HepG2 (cell line): ENCODE results near the gene ENG. TPM values are rescaled to one million over a fixed set of nuclear protein-coding genes. Genes with fewer than 3 reads are reported as not detected.

Experiments used
- CBX5 ChIP-seq: sonication (generic); formaldehyde crosslinking; IDR thresholded peaks from 2 replicates; pipeline ENCODE4 v1.4.0; 2020; ENCODE audit warnings: missing genetic modification reagents, borderline replicate concordance
- KDM2A ChIP-seq: sonication (generic); formaldehyde crosslinking; IDR thresholded peaks from 2 replicates; pipeline ENCODE4 v1.4.0; 2020; ENCODE audit warnings: low read depth, missing genetic modification reagents, borderline replicate concordance
- MEIS2 ChIP-seq: sonication (generic); formaldehyde crosslinking; IDR thresholded peaks from 2 replicates; pipeline ENCODE4 v1.9.0; 2021; ENCODE audit warnings: mild to moderate bottlenecking, missing genetic modification reagents
- NONO ChIP-seq, 2 experiments: fragments of 450-650 bp in 1 of 2; sonication (generic) in 1 of 2; formaldehyde crosslinking in 1 of 2; IDR thresholded peaks in 1 of 2; conservative IDR thresholded peaks in 1 of 2; 2 replicates each; pipeline versions ENCODE4 v1.6.1 to v1.8.0; 2017 to 2022; ENCODE audit warnings: mild to moderate bottlenecking in 1 of 2, missing genetic modification reagents in 1 of 2, moderate library complexity in 1 of 2
- NR2C2 ChIP-seq: sonication (generic); formaldehyde crosslinking; IDR thresholded peaks from 2 replicates; pipeline ENCODE4 v1.4.0; 2020; ENCODE audit warnings: missing genetic modification reagents, mild to moderate bottlenecking, moderate library complexity, borderline replicate concordance
- NR2F1 ChIP-seq, 2 experiments: fragments of 450-650 bp in 1 of 2; formaldehyde crosslinking in 1 of 2; IDR thresholded peaks; 2 replicates each; pipeline versions ENCODE4 v1.5.0 to v1.6.1; 2016 to 2020; ENCODE audit warnings: mild to moderate bottlenecking in 1 of 2, missing compliant biosample characterization in 1 of 2, missing genetic modification reagents in 1 of 2, moderate library complexity in 1 of 2
- NR2F6 ChIP-seq, 2 experiments: IDR thresholded peaks; 2 replicates each; pipeline ENCODE4 v1.6.1; 2016; ENCODE audit warnings: antibody characterized with exemption in 1 of 2, mild to moderate bottlenecking in 1 of 2
- POLR2A ChIP-seq, 2 experiments: IDR thresholded peaks; 2 replicates each; pipeline ENCODE4 v1.6.1; 2011; ENCODE audit warnings: low read depth in 2 of 2, low read length in 2 of 2, mild to moderate bottlenecking in 1 of 2, moderate library complexity in 1 of 2; ENCODE audit not compliant: insufficient read depth in 1 of 2
- SRY ChIP-seq: sonication (generic); formaldehyde crosslinking; IDR thresholded peaks from 2 replicates; pipeline ENCODE4 v1.8.0; 2022; ENCODE audit warnings: mild to moderate bottlenecking, missing genetic modification reagents
- TEAD3 ChIP-seq: optimal IDR thresholded peaks from 2 replicates; pipeline ENCODE3; 2016; ENCODE audit warnings: borderline replicate concordance
- TP53 ChIP-seq: sonication (generic); formaldehyde crosslinking; conservative IDR thresholded peaks from 2 replicates; pipeline ENCODE4 v1.4.0; 2020; ENCODE audit warnings: missing genetic modification reagents
- TRAFD1 ChIP-seq: sonication (generic); formaldehyde crosslinking; IDR thresholded peaks from 2 replicates; pipeline ENCODE4 v1.5.1; 2020; ENCODE audit warnings: missing genetic modification reagents, mild to moderate bottlenecking, borderline replicate concordance
- ZC3H4 ChIP-seq: sonication (generic); formaldehyde crosslinking; IDR thresholded peaks from 2 replicates; pipeline ENCODE4 v1.4.0; 2020; ENCODE audit warnings: missing genetic modification reagents, borderline replicate concordance
- ZNF552 ChIP-seq: sonication (generic); formaldehyde crosslinking; IDR thresholded peaks from 2 replicates; pipeline ENCODE4 v1.9.0; 2022; ENCODE audit warnings: missing genetic modification reagents, mild to moderate bottlenecking, borderline replicate concordance
- ZNF570 ChIP-seq: sonication (generic); formaldehyde crosslinking; IDR thresholded peaks from 2 replicates; pipeline ENCODE4 v1.4.0; 2020; ENCODE audit warnings: mild to moderate bottlenecking, missing genetic modification reagents, borderline replicate concordance
- ZNF691 ChIP-seq: sonication (generic); formaldehyde crosslinking; IDR thresholded peaks from 2 replicates; pipeline ENCODE4 v1.4.0; 2020; ENCODE audit warnings: missing genetic modification reagents, low read depth, mild to moderate bottlenecking, borderline replicate concordance
- ZNF724P ChIP-seq: sonication (generic); formaldehyde crosslinking; IDR thresholded peaks from 2 replicates; pipeline ENCODE4 v1.8.0; 2022; ENCODE audit warnings: missing genetic modification reagents, borderline replicate concordance
- polyA plus RNA-seq, 8 experiments: library from polyadenylated mRNA; depleted of rRNA in 3 of 8; stranded (reverse) in 7 of 8; unstranded in 1 of 8; fragments of >200 nt; fragmentation: Illumina TruSeq in 4 of 8; extraction: Trizol in 4 of 8; gene quantifications; 2 replicates each; pipeline versions ENCODE4 v1.2.1 to v1.2.3, GENCODE V29; 2011 to 2016; ENCODE audit warnings: low read depth in 4 of 8, missing spikeins in 1 of 8, mixed read lengths in 1 of 8; ENCODE audit not compliant: insufficient read depth in 1 of 8
- total RNA-seq, 5 experiments: library from RNA; depleted of rRNA; stranded (reverse); fragments of >200 nt; fragmentation: Illumina TruSeq; extraction: Trizol; gene quantifications; 2 replicates each; pipeline ENCODE4 v1.2.3, GENCODE V29; 2016; ENCODE audit warnings: low read depth in 1 of 5
- TF ChIP-seq, protein P1 (sequence below): sonication (generic); formaldehyde crosslinking; IDR thresholded peaks from 2 replicates; pipeline ENCODE4 v1.4.0; 2020; ENCODE audit warnings: missing genetic modification reagents
- TF ChIP-seq, protein P2 (sequence below): sonication (generic); formaldehyde crosslinking; conservative IDR thresholded peaks from 2 replicates; pipeline ENCODE4 v1.5.0; 2020; ENCODE audit warnings: missing genetic modification reagents

Gene ENG
- total and polyA plus RNA-seq, 2 of the 13 experiments (the other 11 are each of a cell fraction or from before 2014, with no cell fraction given), result 0.02 to 1.1 TPM

GRCh38 chr9:127838375-127839078 is 15.9 kb downstream of the ENG start (continued):
- 0 out of 2 replicates have a peak, but pooled peaks have one; percentile 38 for TF ChIP-seq NR2C2 (CRISPR knock-in tag)
- TF ChIP-seq, protein P1, sequence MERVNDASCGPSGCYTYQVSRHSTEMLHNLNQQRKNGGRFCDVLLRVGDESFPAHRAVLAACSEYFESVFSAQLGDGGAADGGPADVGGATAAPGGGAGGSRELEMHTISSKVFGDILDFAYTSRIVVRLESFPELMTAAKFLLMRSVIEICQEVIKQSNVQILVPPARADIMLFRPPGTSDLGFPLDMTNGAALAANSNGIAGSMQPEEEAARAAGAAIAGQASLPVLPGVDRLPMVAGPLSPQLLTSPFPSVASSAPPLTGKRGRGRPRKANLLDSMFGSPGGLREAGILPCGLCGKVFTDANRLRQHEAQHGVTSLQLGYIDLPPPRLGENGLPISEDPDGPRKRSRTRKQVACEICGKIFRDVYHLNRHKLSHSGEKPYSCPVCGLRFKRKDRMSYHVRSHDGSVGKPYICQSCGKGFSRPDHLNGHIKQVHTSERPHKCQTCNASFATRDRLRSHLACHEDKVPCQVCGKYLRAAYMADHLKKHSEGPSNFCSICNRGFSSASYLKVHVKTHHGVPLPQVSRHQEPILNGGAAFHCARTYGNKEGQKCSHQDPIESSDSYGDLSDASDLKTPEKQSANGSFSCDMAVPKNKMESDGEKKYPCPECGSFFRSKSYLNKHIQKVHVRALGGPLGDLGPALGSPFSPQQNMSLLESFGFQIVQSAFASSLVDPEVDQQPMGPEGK (CRISPR knock-in tag), result peak; percentile 59; the same call in 1 of the 2 replicates
- no peak for TF ChIP-seq TP53 (CRISPR knock-in tag)
- TF ChIP-seq NR2F1 (CRISPR knock-in tag; IDR thresholded peaks at IDR 0.05), result peak in 1 of 2 experiments; percentile 72; a peak in 2 of 4 replicates
- TF ChIP-seq ZNF724P (CRISPR knock-in tag), result no peak
- TF ChIP-seq ZNF552 (CRISPR knock-in tag), result no peak
- no peak for TF ChIP-seq SRY (CRISPR knock-in tag)
- TF ChIP-seq NONO (IDR thresholded peaks at IDR 0.05), result no peak
- 0 out of 2 replicates have a peak, but pooled peaks have one; percentile 27 for TF ChIP-seq NONO (CRISPR knock-in tag; conservative IDR thresholded peaks at IDR 0.05)
- TF ChIP-seq ZNF691, result 0 out of 2 replicates have a peak, but pooled peaks have one; percentile 60
- peak; percentile 6 for TF ChIP-seq TEAD3 (CRISPR knock-in tag)
- TF ChIP-seq ZNF570, result no peak
- TF ChIP-seq ZC3H4, result no peak
- TF ChIP-seq MEIS2, result 0 out of 2 replicates have a peak, but pooled peaks have one; percentile 15
- peak; percentile 61 for TF ChIP-seq NR2F6 (IDR thresholded peaks at IDR 0.05)
- peak; percentile 77 for TF ChIP-seq NR2F6 (CRISPR knock-in tag; IDR thresholded peaks at IDR 0.05)
- peak; percentile 36; the same call in 1 of the 2 replicates for TF ChIP-seq KDM2A (CRISPR knock-in tag)
- no peak for TF ChIP-seq TRAFD1 (CRISPR knock-in tag)
- TF ChIP-seq, protein P2, sequence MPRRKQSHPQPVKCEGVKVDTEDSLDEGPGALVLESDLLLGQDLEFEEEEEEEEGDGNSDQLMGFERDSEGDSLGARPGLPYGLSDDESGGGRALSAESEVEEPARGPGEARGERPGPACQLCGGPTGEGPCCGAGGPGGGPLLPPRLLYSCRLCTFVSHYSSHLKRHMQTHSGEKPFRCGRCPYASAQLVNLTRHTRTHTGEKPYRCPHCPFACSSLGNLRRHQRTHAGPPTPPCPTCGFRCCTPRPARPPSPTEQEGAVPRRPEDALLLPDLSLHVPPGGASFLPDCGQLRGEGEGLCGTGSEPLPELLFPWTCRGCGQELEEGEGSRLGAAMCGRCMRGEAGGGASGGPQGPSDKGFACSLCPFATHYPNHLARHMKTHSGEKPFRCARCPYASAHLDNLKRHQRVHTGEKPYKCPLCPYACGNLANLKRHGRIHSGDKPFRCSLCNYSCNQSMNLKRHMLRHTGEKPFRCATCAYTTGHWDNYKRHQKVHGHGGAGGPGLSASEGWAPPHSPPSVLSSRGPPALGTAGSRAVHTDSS (CRISPR knock-in tag), result no peak
- no peak for TF ChIP-seq CBX5 (CRISPR knock-in tag)
- TF ChIP-seq POLR2A (IDR thresholded peaks at IDR 0.05; ENCODE audit: insufficient read depth in 1 of 2, low read depth in 2 of 2, low read length in 2 of 2), result no peak
